HEK293 (cell line): Measurements from ENCODE around the gene DNMBP.

ENCODE experiments used
- BCL11B ChIP-seq: fragments of 450-650 bp; formaldehyde crosslinking; IDR thresholded peaks from 2 replicates; pipeline ENCODE4 v1.5.1; 2016; ENCODE audit warnings: low read depth, missing biosample characterization, missing genetic modification characterization
- IKZF3 ChIP-seq: fragments of 450-650 bp; IDR thresholded peaks from 2 replicates; pipeline ENCODE4 v1.5.0; 2018; ENCODE audit warnings: missing biosample characterization, mild to moderate bottlenecking, missing genetic modification characterization, moderate library complexity
- KLF16 ChIP-seq: fragments of 450-650 bp; formaldehyde crosslinking; IDR thresholded peaks from 2 replicates; pipeline ENCODE4 v1.5.1; 2017; ENCODE audit warnings: missing biosample characterization, missing genetic modification characterization
- ZBTB17 ChIP-seq: fragments of 450-650 bp; formaldehyde crosslinking; IDR thresholded peaks from 2 replicates; pipeline ENCODE4 v1.5.1; 2016; ENCODE audit warnings: missing biosample characterization, missing genetic modification characterization
- ZBTB20 ChIP-seq: fragments of 450-650 bp; formaldehyde crosslinking; IDR thresholded peaks from 2 replicates; pipeline ENCODE4 v1.5.1; 2016; ENCODE audit warnings: missing biosample characterization, missing genetic modification characterization
- ZBTB48 ChIP-seq: fragments of 450-650 bp; formaldehyde crosslinking; IDR thresholded peaks from 2 replicates; pipeline ENCODE4 v1.5.1; 2016; ENCODE audit warnings: missing biosample characterization, missing genetic modification characterization
- ZEB2 ChIP-seq: fragments of 450-650 bp; formaldehyde crosslinking; IDR thresholded peaks from 2 replicates; pipeline ENCODE4 v1.5.1; 2016; ENCODE audit warnings: missing biosample characterization, missing genetic modification characterization
- ZIC2 ChIP-seq: fragments of 450-650 bp; formaldehyde crosslinking; IDR thresholded peaks from 2 replicates; pipeline ENCODE4 v1.5.1; 2016; ENCODE audit warnings: missing biosample characterization, missing genetic modification characterization
- ZNF133 ChIP-seq: fragments of 450-650 bp; formaldehyde crosslinking; IDR thresholded peaks from 2 replicates; pipeline ENCODE4 v1.5.1; 2016; ENCODE audit warnings: missing biosample characterization, missing genetic modification characterization
- ZNF2 ChIP-seq: fragments of 450-650 bp; formaldehyde crosslinking; IDR thresholded peaks from 2 replicates; pipeline ENCODE4 v1.5.1; 2016; ENCODE audit warnings: missing biosample characterization, missing genetic modification characterization
- ZNF202 ChIP-seq: fragments of 450-650 bp; formaldehyde crosslinking; IDR thresholded peaks from 2 replicates; pipeline ENCODE4 v1.5.1; 2016; ENCODE audit warnings: missing biosample characterization, missing genetic modification characterization, borderline replicate concordance
- ZNF266 ChIP-seq: fragments of 450-650 bp; formaldehyde crosslinking; IDR thresholded peaks from 2 replicates; pipeline ENCODE4 v1.5.1; 2016; ENCODE audit warnings: missing biosample characterization, missing genetic modification characterization, low read depth
- ZNF292 ChIP-seq: fragments of 450-650 bp; formaldehyde crosslinking; IDR thresholded peaks from 2 replicates; pipeline ENCODE4 v1.5.1; 2016; ENCODE audit warnings: low read depth, missing biosample characterization, missing genetic modification characterization, borderline replicate concordance
- ZNF335 ChIP-seq: fragments of 450-650 bp; formaldehyde crosslinking; conservative IDR thresholded peaks from 2 replicates; pipeline ENCODE4 v1.5.1; 2016; ENCODE audit warnings: missing biosample characterization, missing genetic modification characterization
- ZNF341 ChIP-seq: fragments of 450-650 bp; formaldehyde crosslinking; IDR thresholded peaks from 2 replicates; pipeline ENCODE4; 2016; ENCODE audit warnings: low read depth, missing biosample characterization, missing genetic modification characterization
- ZNF366 ChIP-seq: fragments of 450-650 bp; formaldehyde crosslinking; conservative IDR thresholded peaks from 2 replicates; pipeline ENCODE4 v1.5.1; 2016; ENCODE audit warnings: missing biosample characterization, missing genetic modification characterization
- ZNF521 ChIP-seq: fragments of 450-650 bp; formaldehyde crosslinking; IDR thresholded peaks from 2 replicates; pipeline ENCODE4 v1.5.1; 2017; ENCODE audit warnings: missing biosample characterization, mild to moderate bottlenecking, missing genetic modification characterization
- ZNF600 ChIP-seq: fragments of 450-650 bp; formaldehyde crosslinking; IDR thresholded peaks from 2 replicates; pipeline ENCODE4 v1.5.1; 2016; ENCODE audit warnings: missing biosample characterization, missing genetic modification characterization
- ZNF837 ChIP-seq: fragments of 450-650 bp; formaldehyde crosslinking; IDR thresholded peaks from 2 replicates; pipeline ENCODE4 v1.5.1; 2016; ENCODE audit warnings: missing biosample characterization, missing genetic modification characterization
- TF ChIP-seq, protein P1 (sequence below): fragments of 450-650 bp; formaldehyde crosslinking; IDR thresholded peaks from 2 replicates; pipeline ENCODE4 v1.5.1; 2016; ENCODE audit warnings: missing biosample characterization, missing genetic modification characterization
- TF ChIP-seq, protein P2 (sequence below): fragments of 450-650 bp; formaldehyde crosslinking; IDR thresholded peaks from 2 replicates; pipeline ENCODE4; 2016; ENCODE audit warnings: missing biosample characterization, missing genetic modification characterization
- TF ChIP-seq, protein P3 (sequence below): fragments of 450-650 bp; formaldehyde crosslinking; IDR thresholded peaks from 2 replicates; pipeline ENCODE4 v1.5.1; 2016; ENCODE audit warnings: missing biosample characterization, missing genetic modification characterization
- TF ChIP-seq, protein P4 (sequence below): fragments of 450-650 bp; IDR thresholded peaks from 2 replicates; pipeline ENCODE4 v1.5.1; 2018; ENCODE audit warnings: missing biosample characterization, mild to moderate bottlenecking, missing genetic modification characterization
- TF ChIP-seq, protein P5 (sequence below): fragments of 450-650 bp; formaldehyde crosslinking; conservative IDR thresholded peaks from 2 replicates; pipeline ENCODE4 v1.5.1; 2016; ENCODE audit warnings: low read depth, missing biosample characterization, missing genetic modification characterization
- TF ChIP-seq, protein P6 (sequence below): fragments of 450-650 bp; formaldehyde crosslinking; IDR thresholded peaks from 2 replicates; pipeline ENCODE4 v1.5.1; 2016; ENCODE audit warnings: missing biosample characterization, missing genetic modification characterization

Gene DNMBP

DNA sequence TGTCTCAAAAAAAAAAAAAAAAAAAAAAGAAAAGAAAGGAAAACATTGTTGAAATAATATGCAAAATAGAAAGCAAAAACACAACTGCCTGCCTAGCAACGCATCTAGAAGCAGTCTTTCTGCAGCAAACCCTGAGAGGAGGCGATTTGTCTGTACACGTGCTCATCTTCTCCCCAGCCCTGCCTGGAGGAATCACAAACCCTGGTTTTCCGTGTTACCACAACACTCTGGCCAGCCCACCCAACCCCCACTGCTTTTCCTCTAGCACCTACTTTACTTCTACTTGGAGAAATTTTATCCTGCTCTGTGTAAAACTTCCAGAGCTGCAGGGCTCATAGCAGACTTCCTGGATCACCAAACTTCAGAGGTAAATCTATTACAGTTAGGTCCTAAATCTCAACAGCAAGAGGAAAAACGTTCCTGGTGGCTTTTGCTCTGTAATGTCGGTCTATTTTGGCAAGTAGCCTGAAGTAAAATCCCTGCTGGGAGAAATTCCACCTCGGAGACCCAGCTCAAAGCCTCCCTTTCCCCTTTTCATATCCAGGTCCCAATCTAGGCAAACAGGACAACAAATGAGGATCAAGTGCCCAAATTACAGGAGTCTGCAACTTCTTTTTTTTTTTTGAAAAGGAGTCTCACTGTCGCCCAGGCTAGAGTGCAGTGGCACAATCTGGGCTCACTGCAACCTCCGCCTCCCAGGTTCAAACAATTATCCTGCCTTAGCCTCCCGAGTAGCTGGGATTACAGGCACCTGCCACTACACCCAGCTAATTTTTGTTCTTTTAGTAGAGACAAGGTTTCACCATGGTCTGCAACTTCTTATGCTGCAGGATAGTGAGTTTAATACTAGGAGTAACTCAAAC lies 91.6 kb downstream of the DNMBP start (continued):
- TF ChIP-seq, protein P1, sequence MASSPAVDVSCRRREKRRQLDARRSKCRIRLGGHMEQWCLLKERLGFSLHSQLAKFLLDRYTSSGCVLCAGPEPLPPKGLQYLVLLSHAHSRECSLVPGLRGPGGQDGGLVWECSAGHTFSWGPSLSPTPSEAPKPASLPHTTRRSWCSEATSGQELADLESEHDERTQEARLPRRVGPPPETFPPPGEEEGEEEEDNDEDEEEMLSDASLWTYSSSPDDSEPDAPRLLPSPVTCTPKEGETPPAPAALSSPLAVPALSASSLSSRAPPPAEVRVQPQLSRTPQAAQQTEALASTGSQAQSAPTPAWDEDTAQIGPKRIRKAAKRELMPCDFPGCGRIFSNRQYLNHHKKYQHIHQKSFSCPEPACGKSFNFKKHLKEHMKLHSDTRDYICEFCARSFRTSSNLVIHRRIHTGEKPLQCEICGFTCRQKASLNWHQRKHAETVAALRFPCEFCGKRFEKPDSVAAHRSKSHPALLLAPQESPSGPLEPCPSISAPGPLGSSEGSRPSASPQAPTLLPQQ (tag by site-specific recombination), result peak; percentile 60; the same call in 1 of the 2 replicates
- TF ChIP-seq ZNF133 (tag by site-specific recombination), result no peak
- TF ChIP-seq, protein P2, sequence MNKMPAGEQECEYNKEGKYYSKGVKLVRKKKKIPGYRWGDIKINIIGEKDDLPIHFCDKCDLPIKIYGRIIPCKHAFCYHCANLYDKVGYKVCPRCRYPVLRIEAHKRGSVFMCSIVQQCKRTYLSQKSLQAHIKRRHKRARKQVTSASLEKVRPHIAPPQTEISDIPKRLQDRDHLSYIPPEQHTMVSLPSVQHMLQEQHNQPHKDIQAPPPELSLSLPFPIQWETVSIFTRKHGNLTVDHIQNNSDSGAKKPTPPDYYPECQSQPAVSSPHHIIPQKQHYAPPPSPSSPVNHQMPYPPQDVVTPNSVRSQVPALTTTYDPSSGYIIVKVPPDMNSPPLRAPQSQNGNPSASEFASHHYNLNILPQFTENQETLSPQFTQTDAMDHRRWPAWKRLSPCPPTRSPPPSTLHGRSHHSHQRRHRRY (tag by site-specific recombination), result no peak
- no peak for TF ChIP-seq BCL11B (tag by site-specific recombination)
- TF ChIP-seq ZBTB17, result peak; percentile 83
- TF ChIP-seq ZIC2 (tag by site-specific recombination), result 0 out of 2 replicates have a peak, but pooled peaks have one; percentile 14
- TF ChIP-seq ZNF266 (tag by site-specific recombination), result no peak
- peak; percentile 61; the same call in 1 of the 2 replicates for TF ChIP-seq ZBTB20
- TF ChIP-seq, protein P3, sequence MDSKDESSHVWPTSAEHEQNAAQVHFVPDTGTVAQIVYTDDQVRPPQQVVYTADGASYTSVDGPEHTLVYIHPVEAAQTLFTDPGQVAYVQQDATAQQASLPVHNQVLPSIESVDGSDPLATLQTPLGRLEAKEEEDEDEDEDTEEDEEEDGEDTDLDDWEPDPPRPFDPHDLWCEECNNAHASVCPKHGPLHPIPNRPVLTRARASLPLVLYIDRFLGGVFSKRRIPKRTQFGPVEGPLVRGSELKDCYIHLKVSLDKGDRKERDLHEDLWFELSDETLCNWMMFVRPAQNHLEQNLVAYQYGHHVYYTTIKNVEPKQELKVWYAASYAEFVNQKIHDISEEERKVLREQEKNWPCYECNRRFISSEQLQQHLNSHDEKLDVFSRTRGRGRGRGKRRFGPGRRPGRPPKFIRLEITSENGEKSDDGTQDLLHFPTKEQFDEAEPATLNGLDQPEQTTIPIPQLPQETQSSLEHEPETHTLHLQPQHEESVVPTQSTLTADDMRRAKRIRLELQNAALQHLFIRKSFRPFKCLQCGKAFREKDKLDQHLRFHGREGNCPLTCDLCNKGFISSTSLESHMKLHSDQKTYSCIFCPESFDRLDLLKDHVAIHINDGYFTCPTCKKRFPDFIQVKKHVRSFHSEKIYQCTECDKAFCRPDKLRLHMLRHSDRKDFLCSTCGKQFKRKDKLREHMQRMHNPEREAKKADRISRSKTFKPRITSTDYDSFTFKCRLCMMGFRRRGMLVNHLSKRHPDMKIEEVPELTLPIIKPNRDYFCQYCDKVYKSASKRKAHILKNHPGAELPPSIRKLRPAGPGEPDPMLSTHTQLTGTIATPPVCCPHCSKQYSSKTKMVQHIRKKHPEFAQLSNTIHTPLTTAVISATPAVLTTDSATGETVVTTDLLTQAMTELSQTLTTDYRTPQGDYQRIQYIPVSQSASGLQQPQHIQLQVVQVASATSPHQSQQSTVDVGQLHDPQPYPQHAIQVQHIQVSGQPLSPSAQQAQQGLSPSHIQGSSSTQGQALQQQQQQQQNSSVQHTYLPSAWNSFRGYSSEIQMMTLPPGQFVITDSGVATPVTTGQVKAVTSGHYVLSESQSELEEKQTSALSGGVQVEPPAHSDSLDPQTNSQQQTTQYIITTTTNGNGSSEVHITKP (tag by site-specific recombination), result 0 out of 2 replicates have a peak, but pooled peaks have one; percentile 25
- no peak for TF ChIP-seq ZNF202 (tag by site-specific recombination)
- peak; percentile 65; the same call in 1 of the 2 replicates for TF ChIP-seq IKZF3 (tag by site-specific recombination)
- no peak for TF ChIP-seq ZBTB48 (tag by site-specific recombination)
- TF ChIP-seq, protein P4, sequence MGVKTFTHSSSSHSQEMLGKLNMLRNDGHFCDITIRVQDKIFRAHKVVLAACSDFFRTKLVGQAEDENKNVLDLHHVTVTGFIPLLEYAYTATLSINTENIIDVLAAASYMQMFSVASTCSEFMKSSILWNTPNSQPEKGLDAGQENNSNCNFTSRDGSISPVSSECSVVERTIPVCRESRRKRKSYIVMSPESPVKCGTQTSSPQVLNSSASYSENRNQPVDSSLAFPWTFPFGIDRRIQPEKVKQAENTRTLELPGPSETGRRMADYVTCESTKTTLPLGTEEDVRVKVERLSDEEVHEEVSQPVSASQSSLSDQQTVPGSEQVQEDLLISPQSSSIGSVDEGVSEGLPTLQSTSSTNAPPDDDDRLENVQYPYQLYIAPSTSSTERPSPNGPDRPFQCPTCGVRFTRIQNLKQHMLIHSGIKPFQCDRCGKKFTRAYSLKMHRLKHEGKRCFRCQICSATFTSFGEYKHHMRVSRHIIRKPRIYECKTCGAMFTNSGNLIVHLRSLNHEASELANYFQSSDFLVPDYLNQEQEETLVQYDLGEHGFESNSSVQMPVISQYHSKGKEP (tag by site-specific recombination), result no peak
- TF ChIP-seq ZNF341 (tag by site-specific recombination), result 0 out of 2 replicates have a peak, but pooled peaks have one; percentile 36
- TF ChIP-seq ZEB2 (tag by site-specific recombination), result 0 out of 2 replicates have a peak, but pooled peaks have one; percentile 10
- no peak for TF ChIP-seq ZNF521 (tag by site-specific recombination)
- peak; percentile 46; the same call in 1 of the 2 replicates for TF ChIP-seq ZNF335 (tag by site-specific recombination)
- TF ChIP-seq, protein P5, sequence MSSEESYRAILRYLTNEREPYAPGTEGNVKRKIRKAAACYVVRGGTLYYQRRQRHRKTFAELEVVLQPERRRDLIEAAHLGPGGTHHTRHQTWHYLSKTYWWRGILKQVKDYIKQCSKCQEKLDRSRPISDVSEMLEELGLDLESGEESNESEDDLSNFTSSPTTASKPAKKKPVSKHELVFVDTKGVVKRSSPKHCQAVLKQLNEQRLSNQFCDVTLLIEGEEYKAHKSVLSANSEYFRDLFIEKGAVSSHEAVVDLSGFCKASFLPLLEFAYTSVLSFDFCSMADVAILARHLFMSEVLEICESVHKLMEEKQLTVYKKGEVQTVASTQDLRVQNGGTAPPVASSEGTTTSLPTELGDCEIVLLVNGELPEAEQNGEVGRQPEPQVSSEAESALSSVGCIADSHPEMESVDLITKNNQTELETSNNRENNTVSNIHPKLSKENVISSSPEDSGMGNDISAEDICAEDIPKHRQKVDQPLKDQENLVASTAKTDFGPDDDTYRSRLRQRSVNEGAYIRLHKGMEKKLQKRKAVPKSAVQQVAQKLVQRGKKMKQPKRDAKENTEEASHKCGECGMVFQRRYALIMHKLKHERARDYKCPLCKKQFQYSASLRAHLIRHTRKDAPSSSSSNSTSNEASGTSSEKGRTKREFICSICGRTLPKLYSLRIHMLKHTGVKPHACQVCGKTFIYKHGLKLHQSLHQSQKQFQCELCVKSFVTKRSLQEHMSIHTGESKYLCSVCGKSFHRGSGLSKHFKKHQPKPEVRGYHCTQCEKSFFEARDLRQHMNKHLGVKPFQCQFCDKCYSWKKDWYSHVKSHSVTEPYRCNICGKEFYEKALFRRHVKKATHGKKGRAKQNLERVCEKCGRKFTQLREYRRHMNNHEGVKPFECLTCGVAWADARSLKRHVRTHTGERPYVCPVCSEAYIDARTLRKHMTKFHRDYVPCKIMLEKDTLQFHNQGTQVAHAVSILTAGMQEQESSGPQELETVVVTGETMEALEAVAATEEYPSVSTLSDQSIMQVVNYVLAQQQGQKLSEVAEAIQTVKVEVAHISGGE (tag by site-specific recombination), result 0 out of 2 replicates have a peak, but pooled peaks have one; percentile 6
- TF ChIP-seq ZNF837 (tag by site-specific recombination), result no peak
- TF ChIP-seq ZNF366, result 0 out of 2 replicates have a peak, but pooled peaks have one; percentile 10
- TF ChIP-seq KLF16, result peak; percentile 43; the same call in 1 of the 2 replicates
- TF ChIP-seq ZNF292 (tag by site-specific recombination), result no peak
- TF ChIP-seq ZNF2 (tag by site-specific recombination), result 0 out of 2 replicates have a peak, but pooled peaks have one; percentile 26
- peak; percentile 81 for TF ChIP-seq ZNF600 (tag by site-specific recombination)
- TF ChIP-seq, protein P6, sequence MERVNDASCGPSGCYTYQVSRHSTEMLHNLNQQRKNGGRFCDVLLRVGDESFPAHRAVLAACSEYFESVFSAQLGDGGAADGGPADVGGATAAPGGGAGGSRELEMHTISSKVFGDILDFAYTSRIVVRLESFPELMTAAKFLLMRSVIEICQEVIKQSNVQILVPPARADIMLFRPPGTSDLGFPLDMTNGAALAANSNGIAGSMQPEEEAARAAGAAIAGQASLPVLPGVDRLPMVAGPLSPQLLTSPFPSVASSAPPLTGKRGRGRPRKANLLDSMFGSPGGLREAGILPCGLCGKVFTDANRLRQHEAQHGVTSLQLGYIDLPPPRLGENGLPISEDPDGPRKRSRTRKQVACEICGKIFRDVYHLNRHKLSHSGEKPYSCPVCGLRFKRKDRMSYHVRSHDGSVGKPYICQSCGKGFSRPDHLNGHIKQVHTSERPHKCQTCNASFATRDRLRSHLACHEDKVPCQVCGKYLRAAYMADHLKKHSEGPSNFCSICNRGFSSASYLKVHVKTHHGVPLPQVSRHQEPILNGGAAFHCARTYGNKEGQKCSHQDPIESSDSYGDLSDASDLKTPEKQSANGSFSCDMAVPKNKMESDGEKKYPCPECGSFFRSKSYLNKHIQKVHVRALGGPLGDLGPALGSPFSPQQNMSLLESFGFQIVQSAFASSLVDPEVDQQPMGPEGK (tag by site-specific recombination), result peak; percentile 73
